PC-3 (cell line): ENCODE results near the gene HSD17B3.

Experiments
- EZH2 ChIP-seq: fragments of 300-600 bp; sonication (generic); IDR thresholded peaks from one replicate; pipeline ENCODE4 v1.6.1; 2017; ENCODE audit warnings: antibody characterized with exemption, mild to moderate bottlenecking, low read length; ENCODE audit not compliant: unreplicated experiment
- EZH2phosphoT487 ChIP-seq: fragments of 300-600 bp; sonication (generic); IDR thresholded peaks from 2 replicates; pipeline ENCODE4 v1.6.1; 2018; ENCODE audit warnings: mild to moderate bottlenecking, antibody characterized with exemption, low read length, borderline replicate concordance
- TF ChIP-seq, protein P1 (sequence below): fragments of 300-600 bp; sonication (generic); conservative IDR thresholded peaks from 2 replicates; pipeline ENCODE4 v1.5.1; 2017; ENCODE audit warnings: antibody characterized with exemption, low read depth, mild to moderate bottlenecking, low read length

DNA sequence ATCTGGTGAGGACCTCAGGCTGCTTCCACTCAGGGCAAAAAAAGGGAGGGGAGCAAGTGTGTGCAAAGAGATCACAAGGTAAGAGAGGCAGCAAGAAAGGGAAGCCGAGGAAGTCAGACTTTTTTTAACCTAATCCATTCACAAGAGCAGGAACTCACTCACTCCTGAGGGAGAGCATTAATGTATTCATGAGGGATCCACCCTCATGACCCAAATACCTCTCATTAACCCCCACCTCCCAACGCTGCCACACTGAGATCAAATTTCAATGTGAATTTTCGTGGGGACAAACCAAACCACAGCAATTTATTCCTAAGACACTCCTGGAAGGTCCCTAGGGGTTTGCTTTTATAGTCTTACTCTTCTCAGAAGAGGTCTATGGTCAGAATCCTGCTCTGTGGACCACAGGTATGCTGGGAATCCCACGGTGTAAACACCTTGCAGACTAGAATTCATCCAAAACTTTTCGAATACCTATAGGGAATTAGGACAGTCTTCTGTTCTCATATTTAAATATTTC, 108.7 kb downstream of the HSD17B3 start:
- TF ChIP-seq, protein P1, sequence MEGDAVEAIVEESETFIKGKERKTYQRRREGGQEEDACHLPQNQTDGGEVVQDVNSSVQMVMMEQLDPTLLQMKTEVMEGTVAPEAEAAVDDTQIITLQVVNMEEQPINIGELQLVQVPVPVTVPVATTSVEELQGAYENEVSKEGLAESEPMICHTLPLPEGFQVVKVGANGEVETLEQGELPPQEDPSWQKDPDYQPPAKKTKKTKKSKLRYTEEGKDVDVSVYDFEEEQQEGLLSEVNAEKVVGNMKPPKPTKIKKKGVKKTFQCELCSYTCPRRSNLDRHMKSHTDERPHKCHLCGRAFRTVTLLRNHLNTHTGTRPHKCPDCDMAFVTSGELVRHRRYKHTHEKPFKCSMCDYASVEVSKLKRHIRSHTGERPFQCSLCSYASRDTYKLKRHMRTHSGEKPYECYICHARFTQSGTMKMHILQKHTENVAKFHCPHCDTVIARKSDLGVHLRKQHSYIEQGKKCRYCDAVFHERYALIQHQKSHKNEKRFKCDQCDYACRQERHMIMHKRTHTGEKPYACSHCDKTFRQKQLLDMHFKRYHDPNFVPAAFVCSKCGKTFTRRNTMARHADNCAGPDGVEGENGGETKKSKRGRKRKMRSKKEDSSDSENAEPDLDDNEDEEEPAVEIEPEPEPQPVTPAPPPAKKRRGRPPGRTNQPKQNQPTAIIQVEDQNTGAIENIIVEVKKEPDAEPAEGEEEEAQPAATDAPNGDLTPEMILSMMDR: no peak
- TF ChIP-seq EZH2phosphoT487 (no peak), EZH2 (no peak)
